ENCODE data around the gene DNAJC13. TPM values are rescaled to one million over a fixed set of nuclear protein-coding genes. Genes with fewer than 3 reads are reported as not detected.

The DNAJC13 gene
- total RNA-seq, 1 experiment from 2014 or later = 18.1 TPM

- no peak overlapping the region for H4K5ac ChIP-seq (ENCODE audit: insufficient read length, low read depth, low read length)
- peaks cover 11% of the 10 kb centered on the region; the same call in 1 of the 2 replicates for H3K4me1 ChIP-seq (ENCODE audit: insufficient read depth, low read length)
- H2BK15ac ChIP-seq (ENCODE audit: low read depth, low read length) = no peak overlapping the region
- no peak overlapping the region for H3K4ac ChIP-seq (ENCODE audit: low read depth, low read length)
- DNase-seq = peak; percentile 80
- no peak overlapping the region for H3T11ph ChIP-seq (ENCODE audit: low read length)
- H2BK120ac ChIP-seq (ENCODE audit: low read depth, low read length, poor library complexity, severe bottlenecking) = no peak overlapping the region
- peak overlapping the region; percentile 13 for H3K18ac ChIP-seq (ENCODE audit: insufficient read length, low read depth, low read length)
- H3K23me2 ChIP-seq (ENCODE audit: insufficient read length, low read depth, low read length, poor library complexity, severe bottlenecking) = no peaks in the 10 kb centered on the region
- H2BK5ac ChIP-seq (ENCODE audit: insufficient read length, low read length) = peak overlapping the region; percentile 55
- no peak overlapping the region for H3K14ac ChIP-seq (ENCODE audit: insufficient read depth, low read length)
- H3K79me1 ChIP-seq (ENCODE audit: insufficient read depth, low read depth, low read length, poor library complexity, severe bottlenecking) = no peaks in the 10 kb centered on the region
- H2BK12ac ChIP-seq (ENCODE audit: insufficient read length, low read depth, low read length) = no peak overlapping the region
- H3K79me2 ChIP-seq (ENCODE audit: insufficient read depth, low read length) = no peaks in the 10 kb centered on the region
- H2BK20ac ChIP-seq (ENCODE audit: low read depth, low read length, poor library complexity, severe bottlenecking) = no peak overlapping the region
- no peak for TF ChIP-seq CTCF (conservative IDR thresholded peaks at IDR 0.05)
- H4K20me1 ChIP-seq (ENCODE audit: control insufficient read depth, insufficient read depth, insufficient read length) = no peaks in the 10 kb centered on the region
- peaks cover 7 to 26% (median 9%) of the 10 kb centered on the region in 3 experiments for H3K36me3 Mint-ChIP-seq (ENCODE audit: insufficient read depth in 1 of 3, low read depth in 3 of 3)
- peaks cover 47 to 51% of the 10 kb centered on the region in 2 experiments for H3K4me1 Mint-ChIP-seq
- peak overlapping the region; percentile 70 to 99 (median 95); a peak in 6 of 7 replicates for H3K27ac Mint-ChIP-seq
- H3K4me2 ChIP-seq (ENCODE audit: insufficient read depth, insufficient read length, low read length) = peak overlapping the region; percentile 55
- peak overlapping the region in 1 of 2 experiments; percentile 66; a peak in 3 of 5 replicates for H3K4me3 Mint-ChIP-seq
- no peak overlapping the region for H4K91ac ChIP-seq (ENCODE audit: insufficient read length, low read depth, low read length)
- no peak overlapping the region for H2AK5ac ChIP-seq (ENCODE audit: insufficient read length, low read length)
- H3K56ac ChIP-seq (ENCODE audit: insufficient read length, low read depth, low read length) = no peak overlapping the region
- no peaks in the 10 kb centered on the region for H3K9me3 ChIP-seq (ENCODE audit: control insufficient read depth, low read depth, low read length)
- peak overlapping the region; percentile 87 for H3K27ac ChIP-seq (ENCODE audit: insufficient read length, low read depth, low read length)
- H4K8ac ChIP-seq (replicated peaks; ENCODE audit: insufficient read length, low read depth, low read length) = no peak overlapping the region
- no peak overlapping the region for H3K9ac ChIP-seq (ENCODE audit: extremely low read depth, insufficient read length, low read length)
- no peaks in the 10 kb centered on the region for H3K27me3 Mint-ChIP-seq (ENCODE audit: low read depth)
- no peaks in the 10 kb centered on the region for H3K27me3 ChIP-seq (ENCODE audit: insufficient read depth, low read length)
- no peak overlapping the region for H2AFZ ChIP-seq (ENCODE audit: low read length)
- no peak overlapping the region for H3K23ac ChIP-seq (ENCODE audit: insufficient read length, low read depth, low read length)
- peaks cover 9 to 12% of the 10 kb centered on the region in 2 experiments for H3K9me3 Mint-ChIP-seq
Measured at GRCh38 chr3:132382688-132383194, 34.6 kb upstream of the DNAJC13 start.
